WERI-Rb-1 (cell line): ENCODE results near the gene CAPN1.
A peak's percentile ranks its signal among the peaks of the same experiment; 100 is the strongest.
"Not testable (repeated sequence)": the region's sequence is repeated elsewhere in the genome, so short reads cannot be mapped to it uniquely, and the experiment has no call there.

Experiments used
- DNase-seq: peaks from one replicate; pipeline ENCODE4 v3.0.0-alpha.2; 2020
- H3K27ac ChIP-seq: fragments of 250-450 bp; sonication (Bioruptor Pico); 2 replicates; pipeline ENCODE4 v1.5.1; 2020; ENCODE audit warnings: mild to moderate bottlenecking, moderate library complexity
- H3K27me3 ChIP-seq: fragments of 250-450 bp; sonication (Bioruptor Pico); 2 replicates; pipeline ENCODE4 v1.5.1; 2021; ENCODE audit warnings: mild to moderate bottlenecking, low read depth, moderate library complexity; ENCODE audit not compliant: insufficient read depth, severe bottlenecking
- H3K36me3 ChIP-seq: fragments of 250-450 bp; sonication (Bioruptor Pico); 2 replicates; pipeline ENCODE4 v1.5.1; 2020; ENCODE audit warnings: mild to moderate bottlenecking, moderate library complexity
- H3K4me3 ChIP-seq: 2 replicates; pipeline ENCODE4 v1.5.1; 2011; ENCODE audit warnings: low read depth, mild to moderate bottlenecking, control low read depth, low read length
- H3K9me3 ChIP-seq: fragments of 250-450 bp; sonication (Bioruptor Pico); 2 replicates; pipeline ENCODE4 v1.5.1; 2021; ENCODE audit warnings: mild to moderate bottlenecking, moderate library complexity; ENCODE audit not compliant: severe bottlenecking
- TF ChIP-seq, protein P1 (sequence below): IDR thresholded peaks from 2 replicates; pipeline ENCODE4 v1.5.1; 2011; ENCODE audit warnings: low read depth, mild to moderate bottlenecking, control low read depth, inconsistent platforms, low read length

The CAPN1 gene

DNA sequence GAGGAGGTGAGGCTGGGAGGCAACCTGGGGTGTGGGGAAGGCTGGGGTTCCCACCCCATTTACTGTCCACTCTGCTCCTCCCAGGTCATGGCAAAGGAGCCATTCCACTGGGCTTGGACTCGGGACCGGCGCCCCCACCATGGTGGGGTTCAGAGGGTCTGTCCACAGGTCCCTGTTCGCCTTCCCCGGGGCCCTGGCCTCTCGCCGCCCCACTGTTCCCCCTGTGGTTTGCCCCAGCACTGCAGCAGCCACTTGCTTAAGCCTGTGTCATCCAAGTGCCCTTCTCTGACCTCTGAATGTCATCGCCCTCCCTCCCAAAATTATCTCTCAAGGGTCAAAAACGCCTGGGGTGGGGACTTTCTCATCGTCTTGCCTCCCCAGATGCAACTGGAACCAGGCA lies 9.1 kb upstream of the CAPN1 start:
- H3K4me3 ChIP-seq: no peak overlapping the region
- no peaks in the 10 kb centered on the region for H3K27me3 ChIP-seq
- no peak overlapping the region for H3K27ac ChIP-seq
- TF ChIP-seq, protein P1, sequence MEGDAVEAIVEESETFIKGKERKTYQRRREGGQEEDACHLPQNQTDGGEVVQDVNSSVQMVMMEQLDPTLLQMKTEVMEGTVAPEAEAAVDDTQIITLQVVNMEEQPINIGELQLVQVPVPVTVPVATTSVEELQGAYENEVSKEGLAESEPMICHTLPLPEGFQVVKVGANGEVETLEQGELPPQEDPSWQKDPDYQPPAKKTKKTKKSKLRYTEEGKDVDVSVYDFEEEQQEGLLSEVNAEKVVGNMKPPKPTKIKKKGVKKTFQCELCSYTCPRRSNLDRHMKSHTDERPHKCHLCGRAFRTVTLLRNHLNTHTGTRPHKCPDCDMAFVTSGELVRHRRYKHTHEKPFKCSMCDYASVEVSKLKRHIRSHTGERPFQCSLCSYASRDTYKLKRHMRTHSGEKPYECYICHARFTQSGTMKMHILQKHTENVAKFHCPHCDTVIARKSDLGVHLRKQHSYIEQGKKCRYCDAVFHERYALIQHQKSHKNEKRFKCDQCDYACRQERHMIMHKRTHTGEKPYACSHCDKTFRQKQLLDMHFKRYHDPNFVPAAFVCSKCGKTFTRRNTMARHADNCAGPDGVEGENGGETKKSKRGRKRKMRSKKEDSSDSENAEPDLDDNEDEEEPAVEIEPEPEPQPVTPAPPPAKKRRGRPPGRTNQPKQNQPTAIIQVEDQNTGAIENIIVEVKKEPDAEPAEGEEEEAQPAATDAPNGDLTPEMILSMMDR: no peak
- H3K36me3 ChIP-seq: no peaks in the 10 kb centered on the region
- H3K9me3 ChIP-seq: no peaks in the 10 kb centered on the region
- no peak for DNase-seq

DNA sequence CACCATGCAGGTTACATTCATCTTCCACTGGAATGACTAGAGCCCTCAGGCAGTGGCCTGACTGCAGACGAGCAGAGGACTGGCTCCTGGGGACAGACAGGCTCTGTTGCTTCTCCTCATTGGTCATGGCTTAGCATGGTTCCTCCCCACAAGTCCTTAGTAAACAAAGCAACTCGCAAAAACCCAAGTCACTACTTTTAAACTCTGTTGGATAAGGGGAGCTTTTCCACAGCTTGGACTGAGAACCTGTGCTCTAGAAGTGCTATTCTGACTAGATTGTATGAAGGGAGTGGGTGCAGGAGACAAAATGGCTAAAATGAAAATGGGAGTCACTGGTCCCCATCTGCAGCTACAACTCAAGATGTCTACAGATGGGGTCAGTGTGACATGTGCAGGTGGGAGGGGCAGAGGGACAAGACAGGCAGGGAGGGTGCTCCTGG lies 7.1 kb upstream of the CAPN1 start:
- not testable (repeated sequence) for H3K27ac ChIP-seq, H3K4me3 ChIP-seq, H3K36me3 ChIP-seq, H3K9me3 ChIP-seq, H3K27me3 ChIP-seq, DNase-seq

DNA sequence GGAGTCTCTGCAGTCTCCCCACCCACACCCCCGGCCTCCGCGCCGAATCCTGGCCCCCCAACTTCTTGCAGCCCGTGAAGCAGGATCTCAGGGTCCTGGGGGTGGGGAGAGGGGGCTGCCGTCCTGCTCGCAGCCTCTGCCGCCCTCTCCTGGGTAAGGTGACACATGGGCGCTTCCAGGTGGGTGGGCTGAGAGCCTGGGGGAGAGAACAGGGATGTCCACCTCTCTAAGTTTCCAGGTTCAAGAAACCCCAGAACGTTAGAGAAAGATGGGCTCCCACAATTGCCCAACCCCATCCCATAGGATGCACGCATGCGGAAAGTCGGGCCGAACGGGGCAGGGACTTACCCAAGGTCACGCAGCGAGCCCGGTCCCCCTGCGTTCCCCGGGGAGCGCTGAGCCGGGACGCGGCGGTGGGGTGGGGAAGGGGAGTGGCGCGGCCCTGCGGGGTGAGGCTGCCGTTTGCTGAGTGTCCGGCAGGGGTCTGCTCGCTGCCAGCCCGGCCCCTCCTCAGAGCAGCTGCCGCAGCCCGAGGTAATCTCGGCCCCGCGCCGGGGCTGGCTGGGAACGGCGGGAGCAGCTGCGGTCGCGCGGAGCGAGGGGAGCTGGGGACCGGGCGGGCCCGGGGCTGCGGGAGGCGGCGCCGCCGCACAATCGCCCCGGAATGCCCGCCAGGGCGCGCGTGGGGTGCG lies 705 bp upstream of the CAPN1 start:
- peak overlapping the region; percentile 92 for H3K4me3 ChIP-seq
- H3K36me3 ChIP-seq: peaks cover 8% of the 10 kb centered on the region
- no peaks in the 10 kb centered on the region for H3K27me3 ChIP-seq
- H3K9me3 ChIP-seq: no peaks in the 10 kb centered on the region
- H3K27ac ChIP-seq: peak overlapping the region; percentile 92
- DNase-seq: peak; percentile 88
- TF ChIP-seq, protein P1: peak; percentile 76

DNA sequence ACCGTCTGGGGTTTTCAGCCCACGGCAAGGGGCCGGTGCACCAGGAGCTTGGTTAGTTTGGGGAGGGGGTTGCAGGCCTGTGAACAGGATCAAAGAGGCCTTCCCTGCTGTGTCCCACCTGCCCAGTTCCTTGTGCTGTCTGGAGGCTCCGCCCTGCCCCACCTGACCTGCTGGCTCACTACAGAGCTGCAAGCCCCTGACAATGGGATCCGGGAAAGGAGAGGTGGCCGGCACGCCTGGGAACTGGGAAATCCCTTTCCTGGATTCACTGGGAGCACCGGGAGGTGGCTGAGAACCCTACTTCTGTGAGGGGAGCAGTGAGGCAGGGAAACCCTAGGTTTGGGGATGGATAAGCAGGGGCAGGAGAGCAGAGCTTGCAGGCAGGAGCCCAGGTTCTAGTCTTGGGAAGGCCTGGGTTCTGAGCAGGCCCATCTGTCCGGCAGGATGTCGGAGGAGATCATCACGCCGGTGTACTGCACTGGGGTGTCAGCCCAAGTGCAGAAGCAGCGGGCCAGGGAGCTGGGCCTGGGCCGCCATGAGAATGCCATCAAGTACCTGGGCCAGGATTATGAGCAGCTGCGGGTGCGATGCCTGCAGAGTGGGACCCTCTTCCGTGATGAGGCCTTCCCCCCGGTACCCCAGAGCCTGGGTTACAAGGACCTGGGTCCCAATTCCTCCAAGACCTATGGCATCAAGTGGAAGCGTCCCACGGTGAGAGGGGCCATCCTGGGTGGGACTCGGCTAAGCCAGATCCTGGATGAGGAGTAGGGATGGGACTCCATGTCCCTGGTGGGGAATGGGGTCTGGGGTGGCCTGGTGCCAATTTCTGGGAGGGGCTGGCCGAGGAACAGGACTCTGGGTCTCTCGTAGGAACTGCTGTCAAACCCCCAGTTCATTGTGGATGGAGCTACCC lies 786 bp downstream of the CAPN1 start:
- H3K27ac ChIP-seq: peak overlapping the region; percentile 92
- H3K36me3 ChIP-seq: peaks cover 19% of the 10 kb centered on the region
- H3K4me3 ChIP-seq: peak overlapping the region; percentile 92
- TF ChIP-seq, protein P1: no peak
- H3K27me3 ChIP-seq: no peaks in the 10 kb centered on the region
- H3K9me3 ChIP-seq: no peaks in the 10 kb centered on the region
- DNase-seq: peak; percentile 65

DNA sequence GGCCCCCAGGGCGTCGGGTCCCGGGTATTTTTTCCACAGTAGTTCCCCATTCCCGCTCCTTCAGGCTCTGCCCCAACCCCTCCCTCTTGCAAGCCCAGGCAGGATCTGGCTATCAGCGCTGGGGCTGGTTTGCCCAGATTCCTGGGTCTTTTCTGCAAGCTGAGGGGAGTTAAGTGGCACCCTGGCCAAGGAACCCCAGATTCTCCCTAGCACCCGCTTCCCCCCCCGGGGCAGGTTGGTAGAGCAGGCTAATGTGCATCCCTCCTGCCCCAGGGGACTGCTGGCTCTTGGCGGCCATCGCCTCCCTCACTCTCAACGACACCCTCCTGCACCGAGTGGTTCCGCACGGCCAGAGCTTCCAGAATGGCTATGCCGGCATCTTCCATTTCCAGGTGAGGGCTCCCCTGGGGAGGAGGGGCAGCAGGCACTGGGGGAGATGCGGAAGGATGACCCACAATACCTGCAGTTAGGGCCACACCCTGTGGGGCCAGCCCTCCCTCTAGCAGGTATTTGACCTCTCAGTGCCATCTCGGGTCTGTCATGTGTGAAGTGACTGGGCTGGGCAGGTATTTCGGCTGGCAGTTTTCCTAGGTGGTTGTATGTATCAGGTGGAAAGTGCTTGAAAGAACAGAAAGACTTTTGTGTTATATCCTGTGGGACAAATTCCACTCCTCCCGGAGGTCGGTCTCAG lies 1.6 kb downstream of the CAPN1 start:
- DNase-seq: no peak
- peaks cover 24% of the 10 kb centered on the region for H3K36me3 ChIP-seq

More for the DNA sequence above, 1.6 kb downstream of the CAPN1 start:
- TF ChIP-seq, protein P1: no peak
- Histone ChIP-seq H3K27ac (no peak overlapping the region), H3K9me3 (no peaks in the 10 kb centered on the region), H3K4me3 (no peak overlapping the region), H3K27me3 (no peaks in the 10 kb centered on the region)
